ENCODE results near the gene PLXNA4.

- TF ChIP-seq CTCF (IDR thresholded peaks at IDR 0.05), result no peak
- no peak for TF ChIP-seq POLR2A (IDR thresholded peaks at IDR 0.05)
Measured at GRCh38 chr7:132424277-132424676, 152.0 kb downstream of the PLXNA4 start.
